HUES48 (cell line): ENCODE measurements around the gene ZNF14.
"Not testable (repeated sequence)": the region's sequence is repeated elsewhere in the genome, so short reads cannot be mapped to it uniquely, and the experiment has no call there.

Experiments
- H3K27ac ChIP-seq: one replicate; pipeline ENCODE4 v1.7.0; 2013; ENCODE audit warnings: low read depth, low read length, inconsistent platforms
- H3K27me3 ChIP-seq: 2 replicates; pipeline ENCODE4 v1.6.1; 2013; ENCODE audit warnings: mild to moderate bottlenecking, low read length; ENCODE audit not compliant: control insufficient read depth, insufficient read depth
- H3K36me3 ChIP-seq: 2 replicates; pipeline ENCODE4 v1.6.1; 2013; ENCODE audit warnings: low read length; ENCODE audit not compliant: control insufficient read depth, insufficient read depth
- H3K4me1 ChIP-seq: 2 replicates; pipeline ENCODE4 v1.6.1; 2013; ENCODE audit warnings: mild to moderate bottlenecking, low read length; ENCODE audit not compliant: control insufficient read depth, insufficient read depth
- H3K4me3 ChIP-seq: 2 replicates; pipeline ENCODE4 v1.5.1; 2013; ENCODE audit warnings: mild to moderate bottlenecking, low read depth, low read length
- H3K9ac ChIP-seq: 2 replicates; pipeline ENCODE4 v1.6.1; 2013; ENCODE audit warnings: mild to moderate bottlenecking, low read depth, low read length, moderate library complexity
- H3K9me3 ChIP-seq: 2 replicates; pipeline ENCODE4 v1.6.1; 2013; ENCODE audit warnings: low read length; ENCODE audit not compliant: control insufficient read depth, insufficient read depth

Gene ZNF14

GRCh38 chr19:19745496-19746285, 12.8 kb upstream of the ZNF14 start:
- Histone ChIP-seq H3K4me3 (no peak overlapping the region), H3K9me3 (no peaks in the 10 kb centered on the region), H3K9ac (no peak overlapping the region), H3K27me3 (no peaks in the 10 kb centered on the region), H3K27ac (no peak overlapping the region), H3K36me3 (no peaks in the 10 kb centered on the region), H3K4me1 (no peaks in the 10 kb centered on the region)

GRCh38 chr19:19744641-19745040, 11.7 kb upstream of the ZNF14 start:
- Histone ChIP-seq H3K9me3 (no peaks in the 10 kb centered on the region), H3K4me1 (no peaks in the 10 kb centered on the region), H3K27me3 (no peaks in the 10 kb centered on the region), H3K4me3 (no peak overlapping the region), H3K36me3 (no peaks in the 10 kb centered on the region), H3K9ac (no peak overlapping the region), H3K27ac (no peak overlapping the region)

DNA sequence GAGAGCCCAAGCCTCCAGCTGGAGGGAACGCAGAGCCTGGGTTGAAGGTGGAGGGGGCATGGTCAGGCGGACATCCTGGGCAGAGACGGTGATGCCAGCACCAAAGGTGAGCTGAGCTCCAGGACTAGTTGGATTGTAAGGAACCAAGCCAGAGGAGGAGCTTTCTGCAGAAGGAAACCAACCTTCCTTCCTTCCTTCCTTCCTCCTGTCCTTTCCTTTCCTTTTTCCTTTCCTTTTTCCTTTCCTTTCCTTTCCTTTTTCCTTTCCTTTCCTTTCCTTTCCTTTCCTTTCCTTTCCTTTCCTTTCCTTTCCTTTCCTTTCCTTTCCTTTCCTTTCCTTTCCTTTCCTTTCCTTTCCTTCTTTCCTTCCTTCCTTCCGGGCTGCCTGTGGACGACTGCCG, 11.0 kb upstream of the ZNF14 start:
- not testable (repeated sequence) for H3K9ac ChIP-seq, H3K27ac ChIP-seq, H3K4me1 ChIP-seq, H3K36me3 ChIP-seq, H3K4me3 ChIP-seq, H3K27me3 ChIP-seq, H3K9me3 ChIP-seq

DNA sequence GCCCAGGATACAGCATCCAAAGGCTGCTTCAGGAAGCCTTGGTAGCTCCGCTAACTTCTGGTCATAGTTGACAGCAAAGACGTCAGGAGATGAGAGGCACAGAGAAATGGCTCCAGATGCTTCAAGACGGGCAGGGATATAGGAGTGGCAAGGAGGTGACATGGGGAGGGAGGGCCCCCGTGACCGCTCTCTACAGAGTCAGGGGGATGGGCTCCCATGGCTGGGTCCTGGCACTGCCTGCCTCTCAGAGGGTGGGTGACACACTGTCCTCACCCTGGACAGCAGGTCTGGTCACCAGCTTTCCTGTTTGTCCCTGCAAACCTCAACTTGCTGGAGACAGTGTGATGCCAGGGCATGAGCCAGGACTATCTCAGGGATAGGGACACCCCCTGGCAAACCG, 10.3 kb upstream of the ZNF14 start:
- Histone ChIP-seq H3K9ac (no peak overlapping the region), H3K4me1 (no peaks in the 10 kb centered on the region), H3K4me3 (no peak overlapping the region), H3K36me3 (no peaks in the 10 kb centered on the region), H3K27ac (no peak overlapping the region), H3K27me3 (no peaks in the 10 kb centered on the region), H3K9me3 (no peaks in the 10 kb centered on the region)

DNA sequence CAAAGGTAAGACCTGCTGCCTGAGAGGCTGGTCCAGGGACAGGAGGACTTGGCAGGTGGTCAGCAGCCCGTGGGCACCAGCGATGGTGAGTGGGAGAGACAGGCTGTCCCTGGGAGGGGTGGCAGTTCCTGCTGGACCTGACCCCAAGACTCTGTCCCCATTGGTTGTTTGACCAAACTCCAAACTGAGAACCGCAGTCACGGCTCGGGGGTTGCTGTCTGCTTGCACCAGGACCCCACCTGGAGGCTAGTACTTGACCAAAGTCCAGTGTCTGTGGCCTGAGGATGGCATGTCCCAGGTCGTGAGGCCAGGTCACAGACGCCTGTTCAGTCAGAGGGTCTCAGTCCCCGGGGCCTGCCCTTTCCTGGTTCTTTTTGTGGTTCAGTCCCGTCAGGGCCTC, 9.9 kb upstream of the ZNF14 start:
- no peak overlapping the region for H3K9ac ChIP-seq
- H3K27me3 ChIP-seq = no peaks in the 10 kb centered on the region
- H3K27ac ChIP-seq = no peak overlapping the region
- H3K4me3 ChIP-seq = no peak overlapping the region
- no peaks in the 10 kb centered on the region for H3K36me3 ChIP-seq
- no peaks in the 10 kb centered on the region for H3K9me3 ChIP-seq
- no peaks in the 10 kb centered on the region for H3K4me1 ChIP-seq

GRCh38 chr19:19741184-19741583, 8.3 kb upstream of the ZNF14 start:
- H3K9ac ChIP-seq = no peak overlapping the region
- no peaks in the 10 kb centered on the region for H3K27me3 ChIP-seq
- no peaks in the 10 kb centered on the region for H3K4me1 ChIP-seq
- H3K36me3 ChIP-seq = no peaks in the 10 kb centered on the region
- H3K9me3 ChIP-seq = no peaks in the 10 kb centered on the region
- no peak overlapping the region for H3K27ac ChIP-seq
- no peak overlapping the region for H3K4me3 ChIP-seq

DNA sequence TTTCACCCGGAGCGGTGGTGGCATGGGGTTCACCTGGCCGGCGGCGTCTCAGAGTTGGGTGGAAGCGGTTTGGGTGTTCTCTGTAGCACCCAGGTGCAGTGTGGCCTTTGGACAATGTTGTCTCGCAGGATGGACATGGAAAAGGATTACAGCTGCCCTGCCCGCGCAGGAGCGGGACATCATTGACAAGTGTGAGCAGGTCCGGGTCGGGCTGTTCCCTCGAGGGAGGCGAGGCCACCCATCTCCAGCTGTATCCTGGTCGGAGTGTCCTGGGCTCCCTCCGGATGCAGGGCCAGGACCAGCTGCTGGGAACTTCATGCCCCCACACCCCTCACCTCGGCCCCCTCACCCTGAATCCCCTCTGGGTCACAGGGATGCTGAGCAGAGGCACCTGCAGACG, 7.8 kb upstream of the ZNF14 start:
- H3K9ac ChIP-seq = no peak overlapping the region
- H3K36me3 ChIP-seq = no peaks in the 10 kb centered on the region
- H3K4me3 ChIP-seq = no peak overlapping the region
- H3K9me3 ChIP-seq = no peaks in the 10 kb centered on the region
- H3K4me1 ChIP-seq = no peaks in the 10 kb centered on the region
- H3K27me3 ChIP-seq = no peaks in the 10 kb centered on the region
- no peak overlapping the region for H3K27ac ChIP-seq

DNA sequence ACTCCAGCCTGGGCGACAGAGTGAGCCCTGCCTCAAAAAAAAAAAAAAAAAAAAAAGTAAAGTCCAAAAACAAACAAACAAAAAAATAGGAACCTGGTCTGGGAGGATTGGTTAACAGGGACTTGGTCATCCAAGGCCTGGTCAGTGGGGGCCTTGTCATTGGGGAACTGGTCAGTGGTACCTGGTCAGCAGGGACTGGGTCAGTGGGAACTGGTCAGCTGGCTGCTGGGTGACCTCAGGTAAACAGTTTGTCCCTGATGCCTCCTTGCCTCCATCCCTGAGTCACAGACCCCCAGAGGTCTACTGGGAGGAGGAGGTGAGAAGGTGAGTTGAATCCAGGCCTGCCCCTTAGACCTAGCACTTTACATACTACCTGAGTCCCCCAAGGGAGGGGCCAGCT, 5.7 kb upstream of the ZNF14 start:
- Histone ChIP-seq H3K4me1 (no peaks in the 10 kb centered on the region), H3K36me3 (no peaks in the 10 kb centered on the region), H3K4me3 (no peak overlapping the region), H3K27ac (no peak overlapping the region), H3K27me3 (no peaks in the 10 kb centered on the region), H3K9me3 (no peaks in the 10 kb centered on the region), H3K9ac (no peak overlapping the region)

DNA sequence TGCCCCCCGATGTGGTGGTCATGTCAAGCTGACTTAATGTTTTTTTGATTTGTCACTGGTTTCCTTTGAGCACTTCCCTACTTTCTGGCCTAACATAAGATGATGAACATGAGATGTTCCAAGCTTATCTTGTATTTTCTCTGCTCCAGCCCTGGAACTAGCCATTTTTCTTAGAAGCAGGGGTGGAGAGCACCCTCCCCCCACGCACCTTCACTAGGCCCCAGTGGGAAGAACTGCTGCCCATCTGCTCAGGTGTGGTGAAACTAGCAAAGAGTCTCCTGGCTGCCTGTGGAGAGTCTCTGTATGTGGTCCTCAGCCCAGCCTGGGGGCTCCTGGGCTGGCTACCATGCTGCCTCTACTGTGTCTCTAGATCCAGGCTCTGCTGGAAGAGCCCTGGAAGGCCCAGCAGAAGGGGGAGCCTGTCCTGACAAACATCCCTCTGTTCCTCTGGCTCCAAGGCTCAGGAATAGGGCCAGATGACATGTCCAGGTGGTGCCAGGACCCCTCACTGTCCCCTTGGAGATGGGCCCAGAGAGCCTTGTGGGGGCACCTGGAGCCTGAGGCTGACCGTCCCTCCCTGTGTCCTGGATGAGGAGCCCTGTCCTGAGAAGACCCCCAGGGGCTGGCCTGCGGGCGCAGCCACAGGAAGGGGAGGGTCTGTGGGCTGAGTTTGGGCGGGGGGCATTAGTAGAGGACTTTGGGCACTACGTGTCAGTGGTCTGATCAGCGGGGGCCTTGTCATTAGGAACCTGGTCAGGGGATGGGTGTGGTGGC, 4.8 kb upstream of the ZNF14 start:
- no peaks in the 10 kb centered on the region for H3K27me3 ChIP-seq
- H3K4me1 ChIP-seq = no peaks in the 10 kb centered on the region
- no peaks in the 10 kb centered on the region for H3K36me3 ChIP-seq
- H3K4me3 ChIP-seq = no peak overlapping the region
- no peak overlapping the region for H3K27ac ChIP-seq
- H3K9me3 ChIP-seq = no peaks in the 10 kb centered on the region
- no peak overlapping the region for H3K9ac ChIP-seq

DNA sequence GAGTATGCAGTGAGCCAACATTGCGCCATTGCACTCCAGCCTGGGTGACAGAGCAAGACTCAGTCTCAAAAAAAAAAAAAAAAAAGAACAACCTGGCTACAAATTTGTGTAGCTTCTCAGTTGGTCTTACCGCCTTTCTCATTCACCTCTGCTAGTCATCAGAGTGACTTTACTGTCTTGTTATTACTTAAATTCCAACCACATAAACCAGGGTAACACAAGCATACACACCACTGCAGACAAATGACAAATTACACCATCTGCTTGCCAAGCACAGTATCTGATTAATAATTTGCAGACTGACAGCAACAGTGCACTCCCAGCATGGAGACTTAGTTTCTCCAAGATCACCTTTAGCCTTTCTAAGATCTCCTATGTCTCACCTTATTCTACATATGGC, 11.0 kb downstream of the ZNF14 start:
- Histone ChIP-seq H3K9ac (no peak overlapping the region), H3K9me3 (peaks cover 39% of the 10 kb centered on the region), H3K4me1 (no peaks in the 10 kb centered on the region), H3K4me3 (no peak overlapping the region), H3K36me3 (peaks cover 2% of the 10 kb centered on the region; the same call in 1 of the 2 replicates), H3K27me3 (no peaks in the 10 kb centered on the region), H3K27ac (no peak overlapping the region)

- Histone ChIP-seq H3K4me3 (no peak overlapping the region), H3K4me1 (no peaks in the 10 kb centered on the region), H3K27me3 (no peaks in the 10 kb centered on the region), H3K36me3 (peaks cover 2% of the 10 kb centered on the region; the same call in 1 of the 2 replicates), H3K27ac (no peak overlapping the region), H3K9ac (no peak overlapping the region), H3K9me3 (peaks cover 58% of the 10 kb centered on the region)
These were observed 13.1 kb downstream of the ZNF14 start for GRCh38 chr19:19719798-19720197.
